Muscle of leg (tissue), 11 donors: Measurements from ENCODE around the gene PITPNC1. TPM values are rescaled to one million over a fixed set of nuclear protein-coding genes. Genes with fewer than 3 reads are reported as not detected.

ENCODE experiments used
- DNase-seq: peaks from one replicate; pipeline ENCODE4 v3.0.0; 2013
- H3K27ac ChIP-seq: one replicate; pipeline ENCODE4 v1.5.1; 2013; ENCODE audit warnings: mild to moderate bottlenecking, low read length, control low read depth
- H3K27me3 ChIP-seq: one replicate; pipeline ENCODE4 v1.6.1; 2013; ENCODE audit warnings: low read length; ENCODE audit not compliant: control insufficient read depth, insufficient read depth
- H3K36me3 ChIP-seq: one replicate; pipeline ENCODE4 v1.6.1; 2013; ENCODE audit warnings: low read length; ENCODE audit not compliant: control insufficient read depth, insufficient read depth
- H3K4me1 ChIP-seq: one replicate; pipeline ENCODE4 v1.6.1; 2013; ENCODE audit warnings: low read length; ENCODE audit not compliant: control insufficient read depth, insufficient read depth
- H3K4me3 ChIP-seq: one replicate; pipeline ENCODE4 v1.5.1; 2013; ENCODE audit warnings: low read length, control low read depth
- H3K9me3 ChIP-seq: replicated peaks from 2 replicates; pipeline ENCODE4 v1.6.1; 2013; ENCODE audit warnings: low read depth, low read length; ENCODE audit not compliant: control insufficient read depth
- WGBS: methylation state at CpG from one replicate; pipeline ENCODE4 v1.1.5; 2013; ENCODE audit warnings: missing lambda C conversion rate; ENCODE audit not compliant: insufficient coverage; 5-methylcytosine and 5-hydroxymethylcytosine counted together
- polyA plus RNA-seq, 8 donors: library from polyadenylated mRNA; unstranded; fragments of 120-200 nt; gene quantifications; one replicate each; pipeline versions ENCODE4 v1.2.1 to v1.2.3, GENCODE V29; 2013; ENCODE audit warnings: inconsistent platforms in 1 of 8, low replicate concordance in 1 of 8; ENCODE audit not compliant: insufficient read length in 8 of 8, insufficient read depth in 1 of 8
- total RNA-seq: library from RNA; stranded (reverse); fragments of 120-200 nt; gene quantifications from one replicate; pipeline ENCODE4 v1.2.4, GENCODE V29; 2013

The PITPNC1 gene
- total and polyA plus RNA-seq, 9 donors = 8.6 to 11.9 (median 10.0) TPM

DNA sequence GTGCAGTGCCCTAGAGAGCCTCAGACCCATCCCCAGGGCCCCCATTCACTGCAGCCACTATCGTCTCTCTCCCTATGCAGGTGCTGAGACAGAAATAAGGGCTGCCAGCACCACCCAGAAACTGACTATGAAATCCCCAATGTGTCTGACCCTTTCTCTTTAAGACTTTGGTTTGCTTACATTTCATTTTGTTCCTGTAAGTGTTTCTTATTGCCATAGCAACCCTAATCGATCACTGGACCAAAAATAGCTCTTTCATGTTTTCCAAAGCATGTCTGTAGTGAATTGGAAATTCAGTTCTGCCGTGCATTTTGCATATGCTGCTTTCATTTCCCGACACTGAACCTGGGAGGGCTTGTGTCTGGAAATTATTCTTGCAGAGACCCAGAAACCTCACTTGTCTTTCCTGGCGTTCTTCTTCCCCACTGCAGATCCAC lies 192.0 kb downstream of the PITPNC1 start:
- H3K4me1 ChIP-seq = no peaks in the 10 kb centered on the region
- DNase-seq = peak; percentile 79
- no peak overlapping the region for H3K27ac ChIP-seq
- no peaks in the 10 kb centered on the region for H3K36me3 ChIP-seq
- 10% methylated on average over 2 of the region's 5 CpGs for WGBS
- H3K27me3 ChIP-seq = no peaks in the 10 kb centered on the region
- no peak overlapping the region for H3K4me3 ChIP-seq
- no peaks in the 10 kb centered on the region for H3K9me3 ChIP-seq

DNA sequence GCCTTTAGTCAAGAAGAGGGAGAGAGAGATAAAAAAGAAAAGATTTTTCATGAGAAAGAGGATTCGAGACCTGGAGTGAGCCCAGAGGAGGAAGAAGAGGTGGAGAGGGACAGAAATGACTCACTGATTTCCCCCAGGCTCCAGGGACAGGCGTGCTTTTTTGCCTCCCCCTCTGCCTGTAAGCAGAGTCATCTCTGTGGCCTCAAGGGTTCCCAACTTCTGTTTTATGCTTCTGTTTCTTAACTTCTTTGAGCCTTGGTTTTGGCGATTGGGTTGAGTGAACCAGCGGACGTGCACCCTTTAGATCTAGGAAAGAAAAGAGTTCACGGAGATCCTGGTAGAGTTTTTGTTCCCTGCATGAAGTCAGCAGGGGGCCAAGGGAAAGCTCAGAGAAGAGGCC lies 192.8 kb downstream of the PITPNC1 start:
- Histone ChIP-seq H3K4me3 (no peak overlapping the region), H3K27ac (no peak overlapping the region), H3K36me3 (no peaks in the 10 kb centered on the region), H3K27me3 (no peaks in the 10 kb centered on the region), H3K4me1 (no peaks in the 10 kb centered on the region), H3K9me3 (no peaks in the 10 kb centered on the region)
- WGBS = 57% methylated on average over 5 of the region's 6 CpGs
- DNase-seq = peak; percentile 20

DNA sequence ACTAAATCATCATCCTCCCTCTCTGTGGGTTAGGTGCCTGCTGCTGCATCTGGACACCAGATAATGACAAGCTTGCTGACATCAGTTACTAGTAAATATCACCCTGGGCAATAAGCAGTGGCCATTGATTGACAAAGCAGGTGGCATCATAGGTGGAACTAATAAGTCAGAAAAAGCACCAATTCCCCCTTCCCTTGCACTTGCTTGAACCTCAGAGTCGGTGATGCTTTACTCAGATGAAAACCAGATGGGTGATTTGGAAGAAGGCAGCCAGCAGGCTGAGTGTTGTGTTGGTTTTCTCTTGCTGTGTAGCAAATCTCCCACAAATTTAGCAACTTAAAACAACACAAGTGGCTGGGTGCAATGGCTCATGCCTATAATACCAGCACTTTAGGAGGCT lies 193.7 kb downstream of the PITPNC1 start:
- WGBS = no CpG with 5 or more reads among the region's 1 CpG
- no peak overlapping the region for H3K4me3 ChIP-seq
- DNase-seq = peak; percentile 25
- no peaks in the 10 kb centered on the region for H3K9me3 ChIP-seq
- no peaks in the 10 kb centered on the region for H3K4me1 ChIP-seq
- no peaks in the 10 kb centered on the region for H3K36me3 ChIP-seq
- no peak overlapping the region for H3K27ac ChIP-seq
- H3K27me3 ChIP-seq = no peaks in the 10 kb centered on the region

DNA sequence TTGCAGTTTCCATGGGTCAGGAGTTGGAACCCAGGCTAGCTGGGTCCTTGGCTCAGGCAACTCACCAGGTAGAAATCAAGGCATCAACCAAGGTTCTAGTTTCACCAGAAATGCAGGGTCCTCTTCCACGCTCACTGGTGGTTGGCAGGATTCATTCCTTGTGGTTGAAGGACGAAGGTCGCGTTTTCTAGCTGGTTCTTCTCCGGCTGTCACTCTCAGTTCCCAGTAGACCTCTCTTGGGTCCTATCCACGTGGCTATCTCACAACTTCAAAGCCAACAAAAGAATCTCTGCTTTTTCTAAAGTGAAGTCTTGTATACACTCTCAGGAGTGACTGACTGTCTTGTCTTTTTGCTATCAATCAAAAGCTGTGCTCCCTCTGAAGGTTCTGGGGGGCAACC lies 194.4 kb downstream of the PITPNC1 start:
- no peak overlapping the region for H3K4me3 ChIP-seq
- H3K9me3 ChIP-seq = no peaks in the 10 kb centered on the region
- no peaks in the 10 kb centered on the region for H3K36me3 ChIP-seq
- no peak for DNase-seq
- 70% methylated on average over 2 of the region's 6 CpGs for WGBS
- H3K27me3 ChIP-seq = no peaks in the 10 kb centered on the region
- no peak overlapping the region for H3K27ac ChIP-seq
- H3K4me1 ChIP-seq = no peaks in the 10 kb centered on the region

DNA sequence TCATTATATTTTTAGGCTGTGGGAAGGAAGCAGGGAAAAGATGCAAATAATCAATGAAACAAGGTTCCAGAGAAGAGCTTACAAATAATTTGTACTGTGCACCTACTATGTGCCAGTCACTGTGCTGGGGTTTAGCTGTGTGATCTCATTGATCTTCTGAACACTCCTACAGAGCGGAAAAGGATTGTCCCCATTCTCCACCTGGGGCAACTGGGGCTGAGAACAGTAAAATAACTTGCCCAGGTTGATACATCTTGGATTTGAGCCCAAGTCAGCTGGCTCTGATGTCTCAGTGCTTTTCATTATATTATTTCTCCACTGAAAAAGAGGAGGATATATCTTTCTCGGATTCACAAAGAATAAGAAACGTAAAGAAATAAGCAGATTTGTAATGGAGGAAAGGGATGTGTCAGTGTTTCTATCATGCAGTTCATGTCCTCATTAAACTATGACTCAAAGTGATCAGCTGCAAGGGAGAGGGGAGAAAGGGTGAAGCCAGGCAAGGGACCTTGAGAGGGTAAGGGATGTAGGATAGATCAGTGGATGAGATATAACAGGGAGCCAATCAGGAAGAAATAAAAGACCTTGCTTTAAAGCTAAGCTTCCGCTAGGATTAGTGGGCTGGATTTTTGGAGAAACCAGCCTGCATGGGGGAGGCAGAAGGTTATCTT lies 197.0 kb downstream of the PITPNC1 start:
- DNase-seq = no peak
- H3K27ac ChIP-seq = no peak overlapping the region
- H3K27me3 ChIP-seq = no peaks in the 10 kb centered on the region
- no peaks in the 10 kb centered on the region for H3K4me1 ChIP-seq
- H3K9me3 ChIP-seq = no peaks in the 10 kb centered on the region
- no peak overlapping the region for H3K4me3 ChIP-seq
- WGBS = 92% methylated on average over 2 of the region's 4 CpGs
- H3K36me3 ChIP-seq = no peaks in the 10 kb centered on the region

DNA sequence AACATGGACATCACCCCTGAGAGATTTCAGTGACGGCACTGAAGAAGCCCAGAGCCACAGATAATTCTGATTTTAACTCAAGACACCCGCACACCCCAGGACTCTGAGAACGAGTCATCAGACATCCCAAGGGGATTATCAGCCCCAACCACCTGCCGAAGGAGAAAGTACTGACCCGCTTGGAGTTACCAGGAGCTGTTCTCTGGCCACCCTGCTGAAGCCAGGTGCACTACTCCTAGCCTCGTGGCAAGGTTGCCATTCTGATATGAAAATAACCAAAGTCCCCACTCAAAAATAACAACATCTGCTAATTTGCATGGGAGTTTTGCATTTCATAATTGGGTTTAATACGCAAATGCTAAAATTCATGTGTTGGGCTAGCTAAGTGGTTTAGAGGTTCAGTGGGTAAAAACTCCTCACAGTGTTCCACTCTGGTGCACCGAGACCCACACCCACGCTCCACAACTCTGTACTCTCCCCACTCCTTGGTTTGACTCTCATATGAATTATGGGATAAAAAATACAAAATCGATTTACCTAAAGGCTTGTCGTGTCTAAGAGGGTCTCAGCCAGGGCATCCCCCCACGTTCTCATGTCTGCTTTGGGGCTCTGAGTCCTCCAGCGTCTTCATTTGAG lies 197.7 kb downstream of the PITPNC1 start:
- DNase-seq = no peak
- H3K4me1 ChIP-seq = no peaks in the 10 kb centered on the region
- H3K27me3 ChIP-seq = no peaks in the 10 kb centered on the region
- H3K4me3 ChIP-seq = no peak overlapping the region
- no peaks in the 10 kb centered on the region for H3K9me3 ChIP-seq
- H3K27ac ChIP-seq = no peak overlapping the region
- WGBS = 62% methylated on average over 8 of the region's 13 CpGs
- no peaks in the 10 kb centered on the region for H3K36me3 ChIP-seq

DNA sequence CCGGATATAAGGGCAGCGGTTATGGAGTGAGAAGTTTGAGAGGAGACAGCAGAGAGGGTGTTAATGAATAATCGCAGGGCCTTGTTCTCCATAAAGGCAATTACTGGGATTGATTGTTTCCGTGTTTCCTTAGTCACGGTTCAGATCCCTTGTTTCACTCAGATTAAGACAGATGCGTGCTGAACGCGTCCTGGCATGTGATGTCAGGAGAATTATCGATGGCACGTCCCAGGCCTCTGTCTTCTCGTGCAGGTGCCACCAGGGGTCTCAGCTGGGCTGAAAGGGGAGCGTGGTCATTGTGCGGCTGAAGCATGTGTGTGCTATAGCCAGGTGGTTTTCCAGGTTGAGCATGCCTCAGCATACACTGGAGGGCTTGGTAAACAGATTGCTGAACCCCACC lies 198.2 kb downstream of the PITPNC1 start:
- WGBS = 60% methylated on average over 11 of the region's 13 CpGs
- no peak for DNase-seq
- H3K4me1 ChIP-seq = no peaks in the 10 kb centered on the region
- no peaks in the 10 kb centered on the region for H3K9me3 ChIP-seq
- no peak overlapping the region for H3K27ac ChIP-seq
- H3K36me3 ChIP-seq = no peaks in the 10 kb centered on the region
- H3K27me3 ChIP-seq = no peaks in the 10 kb centered on the region
- H3K4me3 ChIP-seq = no peak overlapping the region

DNA sequence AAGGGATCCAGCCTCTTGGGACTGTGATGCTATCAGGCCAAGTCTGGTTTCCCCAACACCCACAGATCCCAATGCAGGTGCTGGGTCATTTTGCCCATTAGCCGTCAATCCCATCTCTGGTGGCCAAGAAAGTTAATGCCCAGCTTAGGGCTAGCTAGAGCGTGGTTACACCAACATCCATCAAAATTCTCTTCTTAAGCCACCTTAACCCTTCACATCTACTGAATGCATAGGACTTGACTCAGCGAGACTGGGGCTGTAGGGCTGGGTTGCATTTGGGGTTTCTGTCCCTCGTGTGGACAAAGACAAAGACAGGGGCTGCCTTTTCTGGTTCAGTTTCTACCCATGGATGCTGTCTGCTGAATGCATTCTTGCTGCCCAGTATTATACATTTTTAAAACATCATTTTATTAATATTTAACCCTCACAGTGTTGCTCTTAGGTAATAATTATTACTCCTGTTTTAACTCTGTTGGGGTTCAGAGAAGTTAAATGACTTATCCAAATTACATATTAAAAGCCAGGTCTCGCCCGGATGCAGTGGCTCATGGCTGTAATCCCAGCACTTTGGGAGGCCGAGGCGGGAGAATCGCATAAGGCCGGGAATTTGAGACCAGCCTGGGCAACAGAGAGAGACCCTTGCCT lies 199.5 kb downstream of the PITPNC1 start:
- H3K36me3 ChIP-seq = no peaks in the 10 kb centered on the region
- DNase-seq = no peak
- no peak overlapping the region for H3K27ac ChIP-seq
- H3K27me3 ChIP-seq = no peaks in the 10 kb centered on the region
- H3K4me1 ChIP-seq = no peaks in the 10 kb centered on the region
- H3K4me3 ChIP-seq = no peak overlapping the region
- 80% methylated on average over 2 of the region's 10 CpGs for WGBS
- no peaks in the 10 kb centered on the region for H3K9me3 ChIP-seq

DNA sequence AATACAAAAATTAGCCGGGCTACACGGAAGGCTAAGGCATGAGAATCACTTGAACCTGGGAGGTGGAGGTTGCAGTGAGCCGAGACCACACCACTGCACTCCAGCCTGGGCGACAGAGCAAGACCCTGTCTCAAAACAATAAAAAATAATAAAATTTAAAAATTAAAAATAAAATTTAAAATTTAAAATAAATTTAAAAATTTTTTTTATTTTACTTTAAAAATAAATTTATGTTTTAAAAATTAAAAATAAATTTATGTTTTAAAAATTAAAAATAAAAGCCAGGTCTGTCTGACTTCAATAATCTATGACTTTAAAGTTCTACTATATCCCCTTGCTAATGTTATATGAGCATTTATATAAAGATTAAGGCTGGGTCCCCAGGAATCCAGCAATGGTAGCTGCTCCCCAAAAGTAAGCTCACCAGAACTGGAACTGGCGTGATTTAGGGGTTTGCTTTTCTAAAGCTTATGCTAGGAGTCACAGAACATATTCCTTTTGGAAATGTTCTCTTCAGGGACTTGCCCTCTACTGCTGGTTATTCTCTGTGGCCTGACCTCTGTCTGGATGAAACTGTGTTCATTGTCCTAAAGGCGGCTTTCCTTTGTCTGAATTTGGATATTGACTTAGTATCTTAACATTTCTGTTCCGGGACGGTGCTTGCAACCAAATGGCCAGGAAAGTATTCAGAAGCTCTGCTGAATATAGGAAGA lies 200.5 kb downstream of the PITPNC1 start:
- WGBS = 79% methylated on average over 2 of the region's 8 CpGs
- no peaks in the 10 kb centered on the region for H3K27me3 ChIP-seq
- no peak for DNase-seq
- no peaks in the 10 kb centered on the region for H3K36me3 ChIP-seq
- no peak overlapping the region for H3K27ac ChIP-seq
- no peaks in the 10 kb centered on the region for H3K9me3 ChIP-seq
- no peak overlapping the region for H3K4me3 ChIP-seq
- H3K4me1 ChIP-seq = no peaks in the 10 kb centered on the region

DNA sequence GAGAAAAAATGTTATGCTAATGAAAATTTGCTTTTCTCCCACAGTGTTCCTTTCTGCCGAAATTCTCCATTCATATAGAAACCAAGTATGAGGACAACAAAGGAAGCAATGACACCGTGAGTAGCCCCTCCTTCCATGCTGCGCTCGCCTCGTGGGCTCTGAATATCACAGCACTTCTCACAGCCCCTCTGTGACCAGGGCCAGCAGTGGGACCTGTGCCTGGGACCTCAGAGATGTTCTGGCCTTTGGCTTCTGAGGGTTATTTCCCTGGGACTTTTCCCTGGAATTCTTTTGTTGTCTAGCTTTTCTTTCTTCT lies 201.0 kb downstream of the PITPNC1 start:
- no peak overlapping the region for H3K27ac ChIP-seq
- no peak for DNase-seq
- H3K27me3 ChIP-seq = no peaks in the 10 kb centered on the region
- no peaks in the 10 kb centered on the region for H3K4me1 ChIP-seq
- no peaks in the 10 kb centered on the region for H3K9me3 ChIP-seq
- no peaks in the 10 kb centered on the region for H3K36me3 ChIP-seq
- WGBS = 58% methylated on average over 4 of the region's 5 CpGs
- no peak overlapping the region for H3K4me3 ChIP-seq
